Measurements from ENCODE around the gene DCHS1.

DNA sequence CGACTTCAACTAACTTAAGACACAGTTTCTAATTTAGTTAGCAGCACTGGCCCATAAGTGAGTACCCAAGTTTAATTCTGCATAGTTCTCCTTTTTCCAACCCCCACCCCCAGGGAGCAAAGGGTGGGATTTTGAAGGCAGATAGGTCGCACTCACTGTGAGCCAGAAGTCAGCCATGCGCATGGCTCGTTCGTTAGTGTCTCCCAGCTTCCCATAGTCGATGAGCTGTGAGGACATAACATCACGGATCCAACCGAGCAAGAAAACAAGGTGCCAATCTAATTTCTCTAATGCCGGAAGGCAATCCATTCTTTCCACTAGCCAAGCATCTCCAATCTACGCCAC lies 27.0 kb upstream of the DCHS1 start:
- TF ChIP-seq POLR2A (IDR thresholded peaks at IDR 0.05) (no peak), EP300 (IDR thresholded peaks at IDR 0.05; ENCODE audit: low read depth) (no peak), POLR2AphosphoS5 (IDR thresholded peaks at IDR 0.05) (no peak)
- TF ChIP-seq, protein P1, sequence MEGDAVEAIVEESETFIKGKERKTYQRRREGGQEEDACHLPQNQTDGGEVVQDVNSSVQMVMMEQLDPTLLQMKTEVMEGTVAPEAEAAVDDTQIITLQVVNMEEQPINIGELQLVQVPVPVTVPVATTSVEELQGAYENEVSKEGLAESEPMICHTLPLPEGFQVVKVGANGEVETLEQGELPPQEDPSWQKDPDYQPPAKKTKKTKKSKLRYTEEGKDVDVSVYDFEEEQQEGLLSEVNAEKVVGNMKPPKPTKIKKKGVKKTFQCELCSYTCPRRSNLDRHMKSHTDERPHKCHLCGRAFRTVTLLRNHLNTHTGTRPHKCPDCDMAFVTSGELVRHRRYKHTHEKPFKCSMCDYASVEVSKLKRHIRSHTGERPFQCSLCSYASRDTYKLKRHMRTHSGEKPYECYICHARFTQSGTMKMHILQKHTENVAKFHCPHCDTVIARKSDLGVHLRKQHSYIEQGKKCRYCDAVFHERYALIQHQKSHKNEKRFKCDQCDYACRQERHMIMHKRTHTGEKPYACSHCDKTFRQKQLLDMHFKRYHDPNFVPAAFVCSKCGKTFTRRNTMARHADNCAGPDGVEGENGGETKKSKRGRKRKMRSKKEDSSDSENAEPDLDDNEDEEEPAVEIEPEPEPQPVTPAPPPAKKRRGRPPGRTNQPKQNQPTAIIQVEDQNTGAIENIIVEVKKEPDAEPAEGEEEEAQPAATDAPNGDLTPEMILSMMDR (IDR thresholded peaks at IDR 0.05) = no peak
